ENCODE measurements around the gene RAP2A.

DNA sequence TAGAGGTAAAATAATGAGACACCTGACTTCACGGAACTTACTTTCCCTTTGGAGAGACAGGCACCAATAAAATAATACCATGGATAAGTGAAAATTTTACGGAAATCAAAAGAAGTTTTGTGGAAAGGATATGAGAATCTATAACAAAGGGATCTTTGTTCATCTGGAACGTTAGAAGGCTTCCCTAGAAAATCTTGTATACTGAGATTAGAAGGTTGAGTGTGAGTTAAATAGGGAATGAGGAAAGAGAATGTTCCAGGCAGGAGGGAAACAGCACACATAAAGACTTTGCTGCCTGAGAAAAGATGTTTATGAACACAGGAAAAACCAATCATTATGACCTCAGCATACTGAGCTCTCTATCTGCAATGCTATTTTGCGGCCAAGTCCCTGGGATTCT, 19.6 kb upstream of the RAP2A start:
- no peak for TF ChIP-seq POLR2A (IDR thresholded peaks at IDR 0.05)
- TF ChIP-seq, protein P1, sequence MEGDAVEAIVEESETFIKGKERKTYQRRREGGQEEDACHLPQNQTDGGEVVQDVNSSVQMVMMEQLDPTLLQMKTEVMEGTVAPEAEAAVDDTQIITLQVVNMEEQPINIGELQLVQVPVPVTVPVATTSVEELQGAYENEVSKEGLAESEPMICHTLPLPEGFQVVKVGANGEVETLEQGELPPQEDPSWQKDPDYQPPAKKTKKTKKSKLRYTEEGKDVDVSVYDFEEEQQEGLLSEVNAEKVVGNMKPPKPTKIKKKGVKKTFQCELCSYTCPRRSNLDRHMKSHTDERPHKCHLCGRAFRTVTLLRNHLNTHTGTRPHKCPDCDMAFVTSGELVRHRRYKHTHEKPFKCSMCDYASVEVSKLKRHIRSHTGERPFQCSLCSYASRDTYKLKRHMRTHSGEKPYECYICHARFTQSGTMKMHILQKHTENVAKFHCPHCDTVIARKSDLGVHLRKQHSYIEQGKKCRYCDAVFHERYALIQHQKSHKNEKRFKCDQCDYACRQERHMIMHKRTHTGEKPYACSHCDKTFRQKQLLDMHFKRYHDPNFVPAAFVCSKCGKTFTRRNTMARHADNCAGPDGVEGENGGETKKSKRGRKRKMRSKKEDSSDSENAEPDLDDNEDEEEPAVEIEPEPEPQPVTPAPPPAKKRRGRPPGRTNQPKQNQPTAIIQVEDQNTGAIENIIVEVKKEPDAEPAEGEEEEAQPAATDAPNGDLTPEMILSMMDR (IDR thresholded peaks at IDR 0.05): no peak

Measured in adrenal gland (tissue), 5 donors.